Endothelial cell of umbilical vein (primary cell): ENCODE measurements around the gene PCDHGA12. TPM values are rescaled to one million over a fixed set of nuclear protein-coding genes. Genes with fewer than 3 reads are reported as not detected.

Source experiments
- BruUV-seq: library from RNA; stranded (reverse); fragments of 400-500 nt; replicated peaks from 2 replicates; lab custom pipeline; 2021; lab: Mats Ljungman, UMichigan
- CTCF ChIA-PET: fragments of 300-600, 350-600 bp; sonication (Branson Sonifier 250); formaldehyde crosslinking; loops from one replicate; lab custom pipeline; 2021; ENCODE audit warnings: antibody characterized with exemption, inconsistent platforms; lab: Charles Lee
- POLR2A ChIA-PET: fragments of 300-600, 350-600 bp; sonication (Branson Sonifier 250); formaldehyde crosslinking; loops from one replicate; lab custom pipeline; 2021; ENCODE audit warnings: antibody characterized with exemption, inconsistent platforms; lab: Charles Lee
- DNase-seq: peaks from one replicate; pipeline ENCODE4 v3.0.0-alpha.2; 2011; ENCODE audit warnings: low read depth, low spot score
- FAIRE-seq: peaks from 2 replicates; lab custom pipeline; 2011; peaks lifted over from hg19 to GRCh38; lab: Jason Lieb, UNC
- H2AFZ ChIP-seq: 2 replicates; pipeline ENCODE4 v1.6.0; 2012; ENCODE audit warnings: low read depth, low read length, control low read depth, inconsistent platforms
- H3K27ac ChIP-seq: 2 replicates; pipeline ENCODE4 v1.5.1; 2011; ENCODE audit warnings: low read depth, mild to moderate bottlenecking, control low read depth, low read length, moderate library complexity; ENCODE audit not compliant: insufficient read depth
- H3K27me3 ChIP-seq, 2 experiments: 2 replicates each; pipeline versions ENCODE4 v1.6.0 to v1.6.1; 2011; ENCODE audit warnings: low read length in 2 of 2, mixed read lengths in 1 of 2; ENCODE audit not compliant: control insufficient read depth in 2 of 2, insufficient read depth in 2 of 2
- H3K36me3 ChIP-seq, 2 experiments: 2 replicates in 1 of 2; 3 replicates in 1 of 2; pipeline ENCODE4 v1.5.1; 2011; ENCODE audit warnings: low read length in 2 of 2, mild to moderate bottlenecking in 1 of 2, moderate library complexity in 1 of 2; ENCODE audit not compliant: control insufficient read depth in 2 of 2, insufficient read depth in 2 of 2; ENCODE audit errors: extremely low read depth in 1 of 2
- H3K4me1 ChIP-seq: 3 replicates; pipeline ENCODE4 v1.5.1; 2011; ENCODE audit warnings: mild to moderate bottlenecking, low read length; ENCODE audit not compliant: control insufficient read depth, insufficient read depth; ENCODE audit errors: extremely low read depth
- H3K4me2 ChIP-seq: 2 replicates; pipeline ENCODE4 v1.6.1; 2011; ENCODE audit warnings: low read length, control low read depth, mixed read lengths; ENCODE audit not compliant: insufficient read depth
- H3K4me3 ChIP-seq, 3 experiments: fragments of 200-600 bp in 1 of 3; sonication (generic), shearing (Covaris generic) in 1 of 3; replicated peaks in 1 of 3; 2 replicates each; pipeline ENCODE4 v1.5.1; 2011 to 2016; ENCODE audit warnings: control low read depth in 3 of 3, low read length in 3 of 3, mild to moderate bottlenecking in 2 of 3, inconsistent platforms in 1 of 3, low read depth in 1 of 3, moderate library complexity in 1 of 3; ENCODE audit not compliant: insufficient read depth in 1 of 3
- H3K79me2 ChIP-seq: 2 replicates; pipeline ENCODE4 v1.6.0; 2012; ENCODE audit warnings: low read length, inconsistent platforms; ENCODE audit not compliant: control insufficient read depth, insufficient read depth
- H3K9ac ChIP-seq: replicated peaks from 2 replicates; pipeline ENCODE3; 2011; ENCODE audit warnings: low read length, control low read depth; ENCODE audit not compliant: insufficient read depth; ENCODE audit errors: extremely low read depth
- H3K9me1 ChIP-seq: replicated peaks from 3 replicates; pipeline ENCODE4 v1.6.0; 2011; ENCODE audit warnings: mild to moderate bottlenecking, low read length; ENCODE audit not compliant: control insufficient read depth, insufficient read depth; ENCODE audit errors: extremely low read depth
- H3K9me3 ChIP-seq: replicated peaks from 2 replicates; pipeline ENCODE4 v1.5.1; 2012; ENCODE audit warnings: low read length, inconsistent platforms; ENCODE audit not compliant: control insufficient read depth, insufficient read depth
- H4K20me1 ChIP-seq: replicated peaks from 2 replicates; pipeline ENCODE3; 2011; ENCODE audit warnings: mild to moderate bottlenecking, low read length; ENCODE audit not compliant: control insufficient read depth, insufficient read depth; ENCODE audit errors: extremely low read depth
- CTCF ChIP-seq, 2 donors: IDR thresholded peaks; 1 replicate in 1 of 2; 2 replicates in 1 of 2; pipeline ENCODE4 v1.5.1; 2011; ENCODE audit warnings: low read length in 2 of 2, mild to moderate bottlenecking in 2 of 2, moderate library complexity in 2 of 2, control low read depth in 1 of 2, inconsistent platforms in 1 of 2, low read depth in 1 of 2; ENCODE audit not compliant: insufficient read depth in 1 of 2; ENCODE audit errors: extremely low read depth in 1 of 2
- EZH2 ChIP-seq: IDR thresholded peaks from 2 replicates; pipeline ENCODE4 v1.6.1; 2012; ENCODE audit warnings: borderline replicate concordance, low read depth, mild to moderate bottlenecking, moderate library complexity, low read length, inconsistent platforms; ENCODE audit not compliant: severe bottlenecking
- JUN ChIP-seq: IDR thresholded peaks from 2 replicates; pipeline ENCODE4 v1.6.1; 2011; ENCODE audit warnings: borderline replicate concordance, low read depth; ENCODE audit not compliant: insufficient read length, insufficient read depth
- dilution Hi-C: fragments of 300-500 bp; cut with MboI; formaldehyde crosslinking; loops from one replicate; pipeline ENCODE4 v1.15.0; 2019; ENCODE audit warnings: low sequenced_read_pairs; ENCODE audit not compliant: extremely low pct_ligation_motif_present
- intact Hi-C: fragments of 100-400 bp; cut with micrococcal nuclease; formaldehyde crosslinking; loops from one replicate; pipeline ENCODE4 v1.10.0; 2022
- polyA plus RNA-seq, 4 experiments: library from polyadenylated mRNA; depleted of rRNA in 3 of 4; stranded (reverse) in 3 of 4; unstranded in 1 of 4; fragments of >200 nt; gene quantifications; 2 replicates each; pipeline versions ENCODE4 v1.2.1 to v1.2.3, GENCODE V29; 2011 to 2012; ENCODE audit warnings: missing spikeins in 1 of 4
- total RNA-seq: library from RNA; stranded (reverse); gene quantifications from 2 replicates; pipeline ENCODE4 v1.2.3, GENCODE V29; 2021

PCDHGA12 gene
- total and polyA plus RNA-seq, 2 donors (not counting 3 experiments of a cell fraction or from before 2014, with no cell fraction given): 4.2 to 9.9 TPM

- no peak within 1 kb of the TSS for H3K27ac ChIP-seq
- CTCF ChIA-PET: interaction anchor here (0.8 to 3.6 kb wide), 12 partner anchors 9 to 185 kb away, joined by 3 to 21 read pairs (median 6); partner anchors contain the start of genes PCDHGA1, PCDHGA11, PCDHGA12 and PCDHGA2
Measured at GRCh38 chr5:141382469-141383294, 47.6 kb upstream of the PCDHGA12 start, which contains the start of gene PCDHGA7. PCDHGA7 (plus strand) TSS chr5:141382742; CDS start chr5:141382900, 158 bp downstream.

More at GRCh38 chr5:141382469-141383294, 47.6 kb upstream of the PCDHGA12 start, which contains the start of gene PCDHGA7:
- Histone ChIP-seq H3K9me3 (no peaks in the 10 kb centered on the region), H3K4me2 (peak within 1 kb of the TSS; percentile 22), H3K9ac (no peak within 1 kb of the TSS), H3K4me1 (no peaks in the 10 kb centered on the region), H2AFZ (peak within 1 kb of the TSS; percentile 56), H3K27me3 (peaks cover 29 to 61% of the 10 kb centered on the region in 2 experiments), H3K36me3 (no peaks in the 10 kb centered on the region), H3K9me1 (no peaks in the 10 kb centered on the region), H4K20me1 (no peaks in the 10 kb centered on the region), H3K79me2 (no peaks in the 10 kb centered on the region), H3K4me3 (peak within 1 kb of the TSS in 2 of 3 experiments; percentile 11 to 39)
- FAIRE-seq (peak; percentile 76), DNase-seq (peak; percentile 34)
- dilution Hi-C loops (no loop called here), intact Hi-C loops (no loop called here)
- no TSS peak for BruUV-seq
- TF ChIP-seq EZH2 (peak; percentile 44), JUN (no peak), CTCF (IDR thresholded peaks at IDR 0.05; ENCODE audit: extremely low read depth in 1 of 2, insufficient read depth in 1 of 2, low read depth in 1 of 2, low read length in 2 of 2) (peak; percentile 26 to 35)
- POLR2A ChIA-PET: no interaction called here
